ENCODE data around the gene TMEM94. TPM values are rescaled to one million over a fixed set of nuclear protein-coding genes. Genes with fewer than 3 reads are reported as not detected.
A peak's percentile ranks its signal among the peaks of the same experiment; 100 is the strongest.

The TMEM94 gene
- total and polyA plus RNA-seq, 9 of the 15 experiments (the other 6 are each of a cell fraction or from before 2014, with no cell fraction given): 0.35 to 48.1 (median 14.4) TPM

GRCh38 chr17:75491680-75492079, 35.2 kb downstream of the TMEM94 start:
- H3K27ac ChIP-seq (ENCODE audit: extremely low read depth, low read depth, low read length): no peak overlapping the region
- H3K36me3 ChIP-seq (ENCODE audit: control insufficient read depth, insufficient read depth, low read length): peaks cover 30% of the 10 kb centered on the region; the same call in 1 of the 3 replicates
- H3K9ac ChIP-seq (ENCODE audit: insufficient read depth in 1 of 2, low read depth in 2 of 2, low read length in 2 of 2): peak overlapping the region in 1 of 2 experiments; percentile 31; a peak in 1 of 4 replicates
- ChIA-PET CTCF (ENCODE audit: low intra/inter-chr PET ratio) (no interaction called here), POLR2A (interaction anchor here (0.7 kb wide), 1 partner anchor 378 kb away, joined by 3 read pairs; no protein-coding TSS in a partner anchor)
- ATAC-seq (no peak), DNase-seq (ENCODE audit: extremely low read depth in 1 of 4, low spot score in 3 of 4) (no peak), FAIRE-seq (no peak)
- H3K27me3 ChIP-seq (ENCODE audit: control insufficient read depth in 2 of 2, insufficient read depth in 2 of 2, low read length in 2 of 2): no peaks in the 10 kb centered on the region
- WGBS (ENCODE audit: insufficient coverage, low coverage, missing lambda C conversion rate): 71% methylated on average over 15 of the region's 15 CpGs
- no peak overlapping the region for H2AFZ ChIP-seq (ENCODE audit: low read depth, low read length)
- no peak overlapping the region for H3K4me2 ChIP-seq (ENCODE audit: insufficient read depth, low read length)
- TF ChIP-seq POLR2G (IDR thresholded peaks at IDR 0.05; ENCODE audit: low read depth, low read length) (0 out of 2 replicates have a peak, but pooled peaks have one; percentile 18), SMC3 (conservative IDR thresholded peaks at IDR 0.05; ENCODE audit: insufficient read depth, low read depth, low read length) (no peak)
- H3K4me1 ChIP-seq (replicated peaks in 1 of 2; ENCODE audit: control insufficient read depth in 2 of 2, insufficient read depth in 2 of 2, low read length in 2 of 2): peaks cover 11 to 28% of the 10 kb centered on the region in 2 experiments; a peak in 4 of 5 replicates
- H4K20me1 ChIP-seq (replicated peaks; ENCODE audit: control insufficient read depth, insufficient read depth, low read length): peaks cover 10% of the 10 kb centered on the region; the same call in 1 of the 2 replicates
- no peaks in the 10 kb centered on the region for H3K9me3 ChIP-seq (replicated peaks; ENCODE audit: control insufficient read depth, insufficient read depth, low read depth, low read length)
- H3K4me3 ChIP-seq: no peak overlapping the region
- no TSS peak for BruUV-seq (replicated peaks)
- H3K9me1 ChIP-seq (ENCODE audit: control insufficient read depth, insufficient read depth, low read length): no peaks in the 10 kb centered on the region
- H3K79me2 ChIP-seq (ENCODE audit: control insufficient read depth, insufficient read depth, low read length): 0 out of 3 replicates have a peak, but pooled peaks cover 2% of the 10 kb centered on the region
- in situ Hi-C loops (cut with MboI) (no loop called here), intact Hi-C loops (cut with micrococcal nuclease) (no loop called here)

- Histone ChIP-seq H3K36me3 (ENCODE audit: control insufficient read depth, insufficient read depth, low read length) (peaks cover 35% of the 10 kb centered on the region; the same call in 2 of the 3 replicates), H3K79me2 (ENCODE audit: control insufficient read depth, insufficient read depth, low read length) (0 out of 3 replicates have a peak, but pooled peaks cover 2% of the 10 kb centered on the region), H3K9me3 (replicated peaks; ENCODE audit: control insufficient read depth, insufficient read depth, low read depth, low read length) (no peaks in the 10 kb centered on the region), H3K4me3 (no peak overlapping the region), H3K27ac (ENCODE audit: extremely low read depth, low read depth, low read length) (no peak overlapping the region), H3K4me1 (replicated peaks in 1 of 2; ENCODE audit: control insufficient read depth in 2 of 2, insufficient read depth in 2 of 2, low read length in 2 of 2) (peaks cover 3 to 22% of the 10 kb centered on the region in 2 experiments; a peak in 4 of 5 replicates), H3K27me3 (ENCODE audit: control insufficient read depth in 2 of 2, insufficient read depth in 2 of 2, low read length in 2 of 2) (no peaks in the 10 kb centered on the region), H2AFZ (ENCODE audit: low read depth, low read length) (no peak overlapping the region), H4K20me1 (replicated peaks; ENCODE audit: control insufficient read depth, insufficient read depth, low read length) (peaks cover 6% of the 10 kb centered on the region; the same call in 1 of the 2 replicates), H3K9me1 (ENCODE audit: control insufficient read depth, insufficient read depth, low read length) (no peaks in the 10 kb centered on the region), H3K9ac (ENCODE audit: insufficient read depth in 1 of 2, low read depth in 2 of 2, low read length in 2 of 2) (no peak overlapping the region), H3K4me2 (ENCODE audit: insufficient read depth, low read length) (no peak overlapping the region)
- CTCF ChIA-PET (ENCODE audit: low intra/inter-chr PET ratio): no interaction called here
- WGBS (ENCODE audit: insufficient coverage, low coverage, missing lambda C conversion rate): 79% methylated on average over 22 of the region's 23 CpGs
- POLR2A ChIA-PET: interaction anchor here (0.5 to 0.7 kb wide), 3 partner anchors 10 to 379 kb away, joined by 3 read pairs; no protein-coding TSS in a partner anchor
- DNase-seq (ENCODE audit: extremely low read depth in 1 of 4, low spot score in 3 of 4): no peak
- in situ Hi-C loops (cut with MboI) (no loop called here), intact Hi-C loops (cut with micrococcal nuclease) (no loop called here)
- no peak for ATAC-seq
- no peak for FAIRE-seq
- TSS peak; percentile 33 for BruUV-seq (replicated peaks)
- TF ChIP-seq ZNF140 (CRISPR knock-in tag; IDR thresholded peaks at IDR 0.05): no peak
- TF ChIP-seq MXD1 (CRISPR knock-in tag; IDR thresholded peaks at IDR 0.05; ENCODE audit: borderline replicate concordance, poor library complexity, severe bottlenecking): no peak
- TF ChIP-seq CUX1 (CRISPR knock-in tag; IDR thresholded peaks at IDR 0.05): no peak
- TF ChIP-seq SIN3B (IDR thresholded peaks at IDR 0.05; ENCODE audit: low read depth): no peak
- no peak for TF ChIP-seq ZSCAN32 (CRISPR knock-in tag; IDR thresholded peaks at IDR 0.05)
- TF ChIP-seq U2AF2 (optimal IDR thresholded peaks at IDR 0.05; ENCODE audit: low read depth, low read length): no peak
Observed at GRCh38 chr17:75492555-75493168, 36.2 kb downstream of the TMEM94 start.
